ENCODE measurements around the gene ZNF611. TPM values are rescaled to one million over a fixed set of nuclear protein-coding genes. Genes with fewer than 3 reads are reported as not detected.
"Not testable (repeated sequence)": the region's sequence is repeated elsewhere in the genome, so short reads cannot be mapped to it uniquely, and the experiment has no call there.

ZNF611 gene
- polyA plus RNA-seq, 1 donor from 2014 or later: 11.8 TPM

- H3K27ac ChIP-seq (ENCODE audit: low read length): no peak overlapping the region
- no peak overlapping the region for H3K4me2 ChIP-seq (ENCODE audit: low read length)
- H3K79me2 ChIP-seq (replicated peaks; ENCODE audit: insufficient read depth, low read length): no peaks in the 10 kb centered on the region
- no peaks in the 10 kb centered on the region for H3F3A ChIP-seq (ENCODE audit: insufficient read depth, low read length, poor library complexity, severe bottlenecking)
- no peaks in the 10 kb centered on the region for H4K20me1 ChIP-seq (ENCODE audit: insufficient read depth)
- no peak overlapping the region for H3K4me3 ChIP-seq (ENCODE audit: low read length)
- no peaks in the 10 kb centered on the region for H3K36me3 ChIP-seq (ENCODE audit: insufficient read depth, low read length)
- no peaks in the 10 kb centered on the region for H3K9me2 ChIP-seq (ENCODE audit: insufficient read depth, low read length)
- TF ChIP-seq RAD21 (conservative IDR thresholded peaks at IDR 0.05) (no peak), EP300 (conservative IDR thresholded peaks at IDR 0.05; ENCODE audit: poor library complexity, severe bottlenecking) (no peak), SMC3 (conservative IDR thresholded peaks at IDR 0.05; ENCODE audit: poor library complexity) (no peak), POLR2AphosphoS5 (IDR thresholded peaks at IDR 0.05) (no peak), CTCF (IDR thresholded peaks at IDR 0.05; ENCODE audit: poor library complexity, severe bottlenecking) (no peak), MXI1 (conservative IDR thresholded peaks at IDR 0.05; ENCODE audit: poor library complexity, severe bottlenecking) (no peak), TAF1 (IDR thresholded peaks at IDR 0.05; ENCODE audit: low read depth) (no peak), REST (IDR thresholded peaks at IDR 0.05; ENCODE audit: borderline replicate concordance) (no peak), EZH2 (IDR thresholded peaks at IDR 0.05; ENCODE audit: borderline replicate concordance, insufficient read depth, low read length, poor library complexity, severe bottlenecking) (no peak)
- no peak overlapping the region for H3K9ac ChIP-seq (ENCODE audit: low read length)
- H3K9me3 ChIP-seq (ENCODE audit: low read length): no peaks in the 10 kb centered on the region
- no peak overlapping the region for H2AFZ ChIP-seq (ENCODE audit: low read depth, low read length)
- no peaks in the 10 kb centered on the region for H3K27me3 ChIP-seq (ENCODE audit: insufficient read depth, low read depth, low read length)
Measured at GRCh38 chr19:52778811-52779210, 44.0 kb upstream of the ZNF611 start.

- not testable (repeated sequence) for H3F3A ChIP-seq (ENCODE audit: insufficient read depth, low read length, poor library complexity, severe bottlenecking); H3K4me3 ChIP-seq (ENCODE audit: low read length); H3K36me3 ChIP-seq (ENCODE audit: insufficient read depth, low read length); H3K27me3 ChIP-seq (ENCODE audit: insufficient read depth, low read depth, low read length); H3K9me2 ChIP-seq (ENCODE audit: insufficient read depth, low read length); H3K9me3 ChIP-seq (ENCODE audit: low read length); H3K4me2 ChIP-seq (ENCODE audit: low read length); H3K27ac ChIP-seq (ENCODE audit: low read length); H3K79me2 ChIP-seq (replicated peaks; ENCODE audit: insufficient read depth, low read length); H3K9ac ChIP-seq (ENCODE audit: low read length); H4K20me1 ChIP-seq (ENCODE audit: insufficient read depth); H2AFZ ChIP-seq (ENCODE audit: low read depth, low read length)
Measured at GRCh38 chr19:52756447-52756846, 21.6 kb upstream of the ZNF611 start.

- Histone ChIP-seq H3K27ac (ENCODE audit: low read length) (no peak overlapping the region), H3K4me2 (ENCODE audit: low read length) (no peak overlapping the region)
- TF ChIP-seq CTCF (IDR thresholded peaks at IDR 0.05; ENCODE audit: poor library complexity, severe bottlenecking) (no peak), EZH2 (IDR thresholded peaks at IDR 0.05; ENCODE audit: borderline replicate concordance, insufficient read depth, low read length, poor library complexity, severe bottlenecking) (no peak), MXI1 (conservative IDR thresholded peaks at IDR 0.05; ENCODE audit: poor library complexity, severe bottlenecking) (no peak), REST (IDR thresholded peaks at IDR 0.05; ENCODE audit: borderline replicate concordance) (no peak), EP300 (conservative IDR thresholded peaks at IDR 0.05; ENCODE audit: poor library complexity, severe bottlenecking) (no peak), SMC3 (conservative IDR thresholded peaks at IDR 0.05; ENCODE audit: poor library complexity) (no peak), TAF1 (IDR thresholded peaks at IDR 0.05; ENCODE audit: low read depth) (no peak), POLR2AphosphoS5 (IDR thresholded peaks at IDR 0.05) (no peak), RAD21 (conservative IDR thresholded peaks at IDR 0.05) (no peak)
Measured at GRCh38 chr19:52749780-52750179, 14.9 kb upstream of the ZNF611 start.

More at GRCh38 chr19:52749780-52750179, 14.9 kb upstream of the ZNF611 start:
- H3K79me2 ChIP-seq (replicated peaks; ENCODE audit: insufficient read depth, low read length): no peaks in the 10 kb centered on the region
- H3K4me3 ChIP-seq (ENCODE audit: low read length): no peak overlapping the region
- H3K27me3 ChIP-seq (ENCODE audit: insufficient read depth, low read depth, low read length): no peaks in the 10 kb centered on the region
- no peaks in the 10 kb centered on the region for H3K36me3 ChIP-seq (ENCODE audit: insufficient read depth, low read length)
- H3K9me3 ChIP-seq (ENCODE audit: low read length): no peaks in the 10 kb centered on the region
- H3K9ac ChIP-seq (ENCODE audit: low read length): no peak overlapping the region
- H4K20me1 ChIP-seq (ENCODE audit: insufficient read depth): no peaks in the 10 kb centered on the region
- no peak overlapping the region for H2AFZ ChIP-seq (ENCODE audit: low read depth, low read length)
- H3K9me2 ChIP-seq (ENCODE audit: insufficient read depth, low read length): no peaks in the 10 kb centered on the region
- no peaks in the 10 kb centered on the region for H3F3A ChIP-seq (ENCODE audit: insufficient read depth, low read length, poor library complexity, severe bottlenecking)
